Measurements from ENCODE around the gene FBXO33. TPM values are rescaled to one million over a fixed set of nuclear protein-coding genes. Genes with fewer than 3 reads are reported as not detected.

The FBXO33 gene
- total and polyA plus RNA-seq, 2 of the 8 experiments (the other 6 are each of a cell fraction or from before 2014, with no cell fraction given) = 4.7 to 11.5 TPM

DNA sequence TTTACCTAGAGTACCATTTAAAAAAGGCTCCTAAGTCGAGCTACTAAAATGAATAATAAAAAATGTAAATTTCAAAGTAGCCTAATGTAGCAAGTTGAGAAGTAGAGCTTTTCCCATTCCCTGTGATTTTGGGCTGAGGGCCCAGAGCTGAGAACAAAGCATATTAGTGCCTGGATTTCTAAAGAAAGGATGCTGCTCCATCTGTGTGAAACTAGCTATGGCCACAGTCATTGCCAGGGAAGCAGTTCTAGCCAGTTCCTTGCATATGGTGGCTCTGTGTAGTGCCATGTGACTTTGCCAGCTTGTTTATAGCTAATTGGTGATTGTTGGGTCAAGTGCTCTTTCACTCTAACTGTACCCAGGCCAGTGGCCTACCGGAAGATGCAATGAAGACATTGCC is 20.4 kb upstream of the FBXO33 start (continued):
- TF ChIP-seq RXRA (IDR thresholded peaks at IDR 0.05; ENCODE audit: insufficient read depth, low read depth, low read length) = no peak
- no peak for TF ChIP-seq ASH2L (IDR thresholded peaks at IDR 0.05; ENCODE audit: low read length)
- no peak for TF ChIP-seq SIN3A (conservative IDR thresholded peaks at IDR 0.05 in 1 of 2, IDR thresholded peaks at IDR 0.05 in 1 of 2; ENCODE audit: low read depth in 1 of 2, low read length in 2 of 2)
- no peak for TF ChIP-seq TAF1 (IDR thresholded peaks at IDR 0.05; ENCODE audit: low read depth, low read length)
- no peak for TF ChIP-seq SUZ12 (IDR thresholded peaks at IDR 0.05; ENCODE audit: low read length)
- no peak for TF ChIP-seq POLR2AphosphoS5 (IDR thresholded peaks at IDR 0.05; ENCODE audit: low read depth, low read length)
- TF ChIP-seq HDAC2 (IDR thresholded peaks at IDR 0.05; ENCODE audit: borderline replicate concordance in 1 of 2, low read depth in 2 of 2, low read length in 2 of 2) = no peak
- no peak for TF ChIP-seq RAD21 (IDR thresholded peaks at IDR 0.05 in 1 of 2, conservative IDR thresholded peaks at IDR 0.05 in 1 of 2; ENCODE audit: low read depth in 2 of 2, low read length in 2 of 2)

Data from H1 (cell line).